Endothelial cell of umbilical vein (primary cell): ENCODE results near the gene UAP1L1. TPM values are rescaled to one million over a fixed set of nuclear protein-coding genes. Genes with fewer than 3 reads are reported as not detected.

Experiments
- BruUV-seq: library from RNA; stranded (reverse); fragments of 400-500 nt; replicated peaks from 2 replicates; lab custom pipeline; 2021; lab: Mats Ljungman, UMichigan
- CTCF ChIA-PET: fragments of 300-600, 350-600 bp; sonication (Branson Sonifier 250); formaldehyde crosslinking; loops from one replicate; lab custom pipeline; 2021; ENCODE audit warnings: antibody characterized with exemption, inconsistent platforms; lab: Charles Lee
- POLR2A ChIA-PET: fragments of 300-600, 350-600 bp; sonication (Branson Sonifier 250); formaldehyde crosslinking; loops from one replicate; lab custom pipeline; 2021; ENCODE audit warnings: antibody characterized with exemption, inconsistent platforms; lab: Charles Lee
- DNase-seq: peaks from one replicate; pipeline ENCODE4 v3.0.0-alpha.2; 2011; ENCODE audit warnings: low read depth, low spot score
- FAIRE-seq: peaks from 2 replicates; lab custom pipeline; 2011; peaks lifted over from hg19 to GRCh38; lab: Jason Lieb, UNC
- H2AFZ ChIP-seq: 2 replicates; pipeline ENCODE4 v1.6.0; 2012; ENCODE audit warnings: low read depth, low read length, control low read depth, inconsistent platforms
- H3K27ac ChIP-seq: 2 replicates; pipeline ENCODE4 v1.5.1; 2011; ENCODE audit warnings: low read depth, mild to moderate bottlenecking, control low read depth, low read length, moderate library complexity; ENCODE audit not compliant: insufficient read depth
- H3K27me3 ChIP-seq, 2 experiments: 2 replicates each; pipeline versions ENCODE4 v1.6.0 to v1.6.1; 2011; ENCODE audit warnings: low read length in 2 of 2, mixed read lengths in 1 of 2; ENCODE audit not compliant: control insufficient read depth in 2 of 2, insufficient read depth in 2 of 2
- H3K36me3 ChIP-seq, 2 experiments: 2 replicates in 1 of 2; 3 replicates in 1 of 2; pipeline ENCODE4 v1.5.1; 2011; ENCODE audit warnings: low read length in 2 of 2, mild to moderate bottlenecking in 1 of 2, moderate library complexity in 1 of 2; ENCODE audit not compliant: control insufficient read depth in 2 of 2, insufficient read depth in 2 of 2; ENCODE audit errors: extremely low read depth in 1 of 2
- H3K4me1 ChIP-seq: 3 replicates; pipeline ENCODE4 v1.5.1; 2011; ENCODE audit warnings: mild to moderate bottlenecking, low read length; ENCODE audit not compliant: control insufficient read depth, insufficient read depth; ENCODE audit errors: extremely low read depth
- H3K4me2 ChIP-seq: 2 replicates; pipeline ENCODE4 v1.6.1; 2011; ENCODE audit warnings: low read length, control low read depth, mixed read lengths; ENCODE audit not compliant: insufficient read depth
- H3K4me3 ChIP-seq, 3 experiments: fragments of 200-600 bp in 1 of 3; sonication (generic), shearing (Covaris generic) in 1 of 3; replicated peaks in 1 of 3; 2 replicates each; pipeline ENCODE4 v1.5.1; 2011 to 2016; ENCODE audit warnings: control low read depth in 3 of 3, low read length in 3 of 3, mild to moderate bottlenecking in 2 of 3, inconsistent platforms in 1 of 3, low read depth in 1 of 3, moderate library complexity in 1 of 3; ENCODE audit not compliant: insufficient read depth in 1 of 3
- H3K79me2 ChIP-seq: 2 replicates; pipeline ENCODE4 v1.6.0; 2012; ENCODE audit warnings: low read length, inconsistent platforms; ENCODE audit not compliant: control insufficient read depth, insufficient read depth
- H3K9ac ChIP-seq: replicated peaks from 2 replicates; pipeline ENCODE3; 2011; ENCODE audit warnings: low read length, control low read depth; ENCODE audit not compliant: insufficient read depth; ENCODE audit errors: extremely low read depth
- H3K9me1 ChIP-seq: replicated peaks from 3 replicates; pipeline ENCODE4 v1.6.0; 2011; ENCODE audit warnings: mild to moderate bottlenecking, low read length; ENCODE audit not compliant: control insufficient read depth, insufficient read depth; ENCODE audit errors: extremely low read depth
- H3K9me3 ChIP-seq: replicated peaks from 2 replicates; pipeline ENCODE4 v1.5.1; 2012; ENCODE audit warnings: low read length, inconsistent platforms; ENCODE audit not compliant: control insufficient read depth, insufficient read depth
- H4K20me1 ChIP-seq: replicated peaks from 2 replicates; pipeline ENCODE3; 2011; ENCODE audit warnings: mild to moderate bottlenecking, low read length; ENCODE audit not compliant: control insufficient read depth, insufficient read depth; ENCODE audit errors: extremely low read depth
- EZH2 ChIP-seq: IDR thresholded peaks from 2 replicates; pipeline ENCODE4 v1.6.1; 2012; ENCODE audit warnings: borderline replicate concordance, low read depth, mild to moderate bottlenecking, moderate library complexity, low read length, inconsistent platforms; ENCODE audit not compliant: severe bottlenecking
- FOS ChIP-seq: IDR thresholded peaks from 2 replicates; pipeline ENCODE4 v1.6.1; 2011; ENCODE audit warnings: mild to moderate bottlenecking, low read length, moderate library complexity, borderline replicate concordance; ENCODE audit not compliant: insufficient read depth
- GATA2 ChIP-seq: IDR thresholded peaks from 2 replicates; pipeline ENCODE4 v1.7.0; 2011; ENCODE audit warnings: low read depth, mild to moderate bottlenecking, moderate library complexity, mixed read lengths, low read length; ENCODE audit not compliant: insufficient read length, insufficient read depth
- JUN ChIP-seq: IDR thresholded peaks from 2 replicates; pipeline ENCODE4 v1.6.1; 2011; ENCODE audit warnings: borderline replicate concordance, low read depth; ENCODE audit not compliant: insufficient read length, insufficient read depth
- MYC ChIP-seq: IDR thresholded peaks from one replicate; pipeline ENCODE4 v1.6.1; 2011; ENCODE audit warnings: mild to moderate bottlenecking, low read depth, low read length
- POLR2A ChIP-seq: IDR thresholded peaks from 2 replicates; pipeline ENCODE4 v1.6.1; 2012; ENCODE audit warnings: low read depth, mild to moderate bottlenecking, control low read depth, low read length
- POLR2AphosphoS5 ChIP-seq: IDR thresholded peaks from 2 replicates; pipeline ENCODE4 v1.6.1; 2012; ENCODE audit warnings: low read depth, mild to moderate bottlenecking, control low read depth, low read length, moderate library complexity; ENCODE audit not compliant: insufficient read depth
- dilution Hi-C: fragments of 300-500 bp; cut with MboI; formaldehyde crosslinking; loops from one replicate; pipeline ENCODE4 v1.15.0; 2019; ENCODE audit warnings: low sequenced_read_pairs; ENCODE audit not compliant: extremely low pct_ligation_motif_present
- intact Hi-C: fragments of 100-400 bp; cut with micrococcal nuclease; formaldehyde crosslinking; loops from one replicate; pipeline ENCODE4 v1.10.0; 2022
- polyA plus RNA-seq, 4 experiments: library from polyadenylated mRNA; depleted of rRNA in 3 of 4; stranded (reverse) in 3 of 4; unstranded in 1 of 4; fragments of >200 nt; gene quantifications; 2 replicates each; pipeline versions ENCODE4 v1.2.1 to v1.2.3, GENCODE V29; 2011 to 2012; ENCODE audit warnings: missing spikeins in 1 of 4
- total RNA-seq: library from RNA; stranded (reverse); gene quantifications from 2 replicates; pipeline ENCODE4 v1.2.3, GENCODE V29; 2021
- TF ChIP-seq, protein P1 (sequence below), 2 donors: IDR thresholded peaks; 1 replicate in 1 of 2; 2 replicates in 1 of 2; pipeline ENCODE4 v1.5.1; 2011; ENCODE audit warnings: low read length in 2 of 2, mild to moderate bottlenecking in 2 of 2, moderate library complexity in 2 of 2, control low read depth in 1 of 2, inconsistent platforms in 1 of 2, low read depth in 1 of 2; ENCODE audit not compliant: insufficient read depth in 1 of 2; ENCODE audit errors: extremely low read depth in 1 of 2
- TF ChIP-seq, protein P2 (sequence below): IDR thresholded peaks from 2 replicates; pipeline ENCODE4 v1.6.1; 2011; ENCODE audit not compliant: insufficient read depth, insufficient read length

The UAP1L1 gene
- total and polyA plus RNA-seq, 2 donors (not counting 3 experiments of a cell fraction or from before 2014, with no cell fraction given): 26.0 to 41.7 TPM

DNA sequence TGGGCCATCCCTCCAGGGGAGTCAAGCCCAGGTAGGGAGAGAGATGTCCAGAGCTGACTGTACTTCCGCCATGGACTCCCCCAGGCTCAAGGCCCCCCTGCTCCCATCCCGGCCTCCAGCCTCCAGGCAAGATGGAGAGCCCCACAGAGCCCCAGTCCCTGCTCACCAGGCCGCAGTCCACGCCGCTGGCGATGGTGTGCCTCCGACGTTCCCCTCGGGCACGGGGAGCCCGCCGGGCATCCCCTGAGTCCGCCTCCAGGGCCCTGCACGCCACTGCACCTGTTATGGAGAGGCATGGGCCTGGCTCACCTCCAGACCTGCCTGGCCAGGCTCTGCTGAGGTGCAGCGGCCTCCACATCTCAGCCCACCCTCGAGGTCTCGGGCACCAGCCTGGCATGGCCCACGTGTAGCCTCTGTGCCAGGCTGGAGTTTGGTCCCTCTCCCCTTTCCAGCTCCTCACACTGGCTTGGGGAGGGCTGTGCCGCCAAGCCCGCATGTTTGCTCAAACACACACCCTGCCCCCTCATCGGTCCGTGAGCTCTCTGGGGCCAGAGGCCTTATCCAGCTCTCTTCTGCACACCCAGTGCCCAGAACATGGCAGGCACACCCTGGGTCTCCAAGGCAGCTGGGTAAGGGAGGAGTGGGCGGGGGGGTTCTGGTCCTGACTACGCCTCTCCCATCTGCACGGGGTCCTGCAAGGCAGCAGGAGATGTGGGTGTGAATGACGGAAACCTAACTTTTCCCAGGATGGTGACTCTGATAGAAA is 11.0 kb upstream of the UAP1L1 start:
- H3K27ac ChIP-seq: no peak overlapping the region
- no peaks in the 10 kb centered on the region for H3K36me3 ChIP-seq
- CTCF ChIA-PET: interaction anchor here (0.8 to 8.0 kb wide), 7 partner anchors 11 to 219 kb away, joined by 3 to 152 read pairs (median 10); partner anchors contain the start of genes NPDC1 and UAP1L1
- FAIRE-seq: no peak
- no peaks in the 10 kb centered on the region for H3K9me3 ChIP-seq
- H3K4me1 ChIP-seq: peaks cover 11% of the 10 kb centered on the region
- H3K4me3 ChIP-seq: no peak overlapping the region
- no TSS peak for BruUV-seq
- no peak overlapping the region for H3K4me2 ChIP-seq
- TF ChIP-seq POLR2AphosphoS5 (no peak), FOS (no peak), EZH2 (no peak), GATA2 (no peak), JUN (no peak), MYC (no peak), POLR2A (no peak)
- TF ChIP-seq, protein P1, sequence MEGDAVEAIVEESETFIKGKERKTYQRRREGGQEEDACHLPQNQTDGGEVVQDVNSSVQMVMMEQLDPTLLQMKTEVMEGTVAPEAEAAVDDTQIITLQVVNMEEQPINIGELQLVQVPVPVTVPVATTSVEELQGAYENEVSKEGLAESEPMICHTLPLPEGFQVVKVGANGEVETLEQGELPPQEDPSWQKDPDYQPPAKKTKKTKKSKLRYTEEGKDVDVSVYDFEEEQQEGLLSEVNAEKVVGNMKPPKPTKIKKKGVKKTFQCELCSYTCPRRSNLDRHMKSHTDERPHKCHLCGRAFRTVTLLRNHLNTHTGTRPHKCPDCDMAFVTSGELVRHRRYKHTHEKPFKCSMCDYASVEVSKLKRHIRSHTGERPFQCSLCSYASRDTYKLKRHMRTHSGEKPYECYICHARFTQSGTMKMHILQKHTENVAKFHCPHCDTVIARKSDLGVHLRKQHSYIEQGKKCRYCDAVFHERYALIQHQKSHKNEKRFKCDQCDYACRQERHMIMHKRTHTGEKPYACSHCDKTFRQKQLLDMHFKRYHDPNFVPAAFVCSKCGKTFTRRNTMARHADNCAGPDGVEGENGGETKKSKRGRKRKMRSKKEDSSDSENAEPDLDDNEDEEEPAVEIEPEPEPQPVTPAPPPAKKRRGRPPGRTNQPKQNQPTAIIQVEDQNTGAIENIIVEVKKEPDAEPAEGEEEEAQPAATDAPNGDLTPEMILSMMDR (IDR thresholded peaks at IDR 0.05; ENCODE audit: extremely low read depth in 1 of 2, insufficient read depth in 1 of 2, low read depth in 1 of 2, low read length in 2 of 2): no peak
- TF ChIP-seq, protein P2, sequence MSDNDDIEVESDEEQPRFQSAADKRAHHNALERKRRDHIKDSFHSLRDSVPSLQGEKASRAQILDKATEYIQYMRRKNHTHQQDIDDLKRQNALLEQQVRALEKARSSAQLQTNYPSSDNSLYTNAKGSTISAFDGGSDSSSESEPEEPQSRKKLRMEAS: no peak
- H3K9me1 ChIP-seq: no peaks in the 10 kb centered on the region
- dilution Hi-C loops (no loop called here), intact Hi-C loops (no loop called here)
- peaks cover 9% of the 10 kb centered on the region for H3K79me2 ChIP-seq
- H2AFZ ChIP-seq: no peak overlapping the region
- H4K20me1 ChIP-seq: no peaks in the 10 kb centered on the region
- DNase-seq: no peak
- POLR2A ChIA-PET: no interaction called here
- no peak overlapping the region for H3K9ac ChIP-seq
- H3K27me3 ChIP-seq: no peaks in the 10 kb centered on the region
